GM12873 (cell line): ENCODE measurements around the gene MYOM3.

Experiments
- CTCF ChIP-seq: IDR thresholded peaks from 2 replicates; pipeline ENCODE4 v1.5.1; 2012; ENCODE audit warnings: low read depth, mild to moderate bottlenecking, moderate library complexity, low read length, control low read depth; ENCODE audit not compliant: insufficient read depth; ENCODE audit errors: missing control alignments

MYOM3 gene

GRCh38 chr1:24080131-24080530, 31.8 kb downstream of the MYOM3 start:
- no peak for TF ChIP-seq CTCF

GRCh38 chr1:24077278-24077978, 34.5 kb downstream of the MYOM3 start:
- TF ChIP-seq CTCF, result no peak

- no peak for TF ChIP-seq CTCF
These were observed 36.0 kb downstream of the MYOM3 start for GRCh38 chr1:24075946-24076345.

- TF ChIP-seq CTCF, result no peak
These were observed 36.4 kb downstream of the MYOM3 start for GRCh38 chr1:24075590-24075854.

- no peak for TF ChIP-seq CTCF
These were observed 36.9 kb downstream of the MYOM3 start for GRCh38 chr1:24074817-24075589.

GRCh38 chr1:24074196-24074595, 37.7 kb downstream of the MYOM3 start:
- no peak for TF ChIP-seq CTCF

GRCh38 chr1:24071941-24072340, 40.0 kb downstream of the MYOM3 start:
- no peak for TF ChIP-seq CTCF
